SIG-M5 treated with dmso at 0.1 percent for 504 hours (cell line): ENCODE data around the gene TMEM178A.

Experiments
- DNase-seq: peaks from one replicate; lab custom pipeline; 2025; ENCODE audit not compliant: unreplicated experiment; lab: John Stamatoyannopoulos, UW

TMEM178A gene

DNA sequence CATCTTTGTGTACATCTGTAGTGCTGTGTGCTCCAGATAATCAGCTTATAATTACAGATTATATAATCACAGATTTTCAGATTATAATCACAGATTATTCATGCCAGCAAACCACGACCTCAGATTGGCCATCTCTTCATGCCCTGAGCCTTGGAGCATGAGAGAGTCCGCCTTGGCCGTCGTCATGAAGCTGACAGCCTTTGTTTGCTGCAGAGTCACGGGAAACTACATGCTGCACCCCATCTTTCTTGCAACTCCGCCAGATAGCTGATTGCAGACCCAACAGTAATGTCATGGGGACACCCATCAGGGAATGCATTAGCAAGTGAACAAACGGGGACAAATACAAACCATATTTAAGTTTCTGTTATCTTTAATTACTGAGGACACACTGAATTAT is 7.3 kb downstream of the TMEM178A start:
- DNase-seq = no peak

DNA sequence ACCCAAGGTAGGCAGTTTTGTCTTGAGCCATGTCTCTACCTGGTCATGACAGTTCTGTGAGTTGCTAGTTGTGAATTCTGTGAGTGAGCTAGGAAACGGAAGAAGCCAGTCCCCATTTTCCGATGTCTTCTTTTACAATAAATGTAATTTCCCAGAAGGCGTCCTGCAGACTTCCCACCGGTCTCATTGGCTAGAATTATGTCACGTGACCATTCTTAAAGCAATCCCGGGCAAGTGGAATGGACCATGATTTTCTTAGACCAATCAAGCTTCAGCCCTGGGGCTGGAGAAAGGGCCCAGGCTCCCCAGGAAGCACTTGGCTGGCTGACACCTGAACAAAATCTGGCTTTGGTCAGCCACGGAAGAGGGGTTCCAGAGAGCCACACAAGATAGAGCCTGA is 10.6 kb downstream of the TMEM178A start:
- DNase-seq = no peak

- no peak for DNase-seq
These were observed 12.5 kb downstream of the TMEM178A start for GRCh38 chr2:39678170-39678569.

DNA sequence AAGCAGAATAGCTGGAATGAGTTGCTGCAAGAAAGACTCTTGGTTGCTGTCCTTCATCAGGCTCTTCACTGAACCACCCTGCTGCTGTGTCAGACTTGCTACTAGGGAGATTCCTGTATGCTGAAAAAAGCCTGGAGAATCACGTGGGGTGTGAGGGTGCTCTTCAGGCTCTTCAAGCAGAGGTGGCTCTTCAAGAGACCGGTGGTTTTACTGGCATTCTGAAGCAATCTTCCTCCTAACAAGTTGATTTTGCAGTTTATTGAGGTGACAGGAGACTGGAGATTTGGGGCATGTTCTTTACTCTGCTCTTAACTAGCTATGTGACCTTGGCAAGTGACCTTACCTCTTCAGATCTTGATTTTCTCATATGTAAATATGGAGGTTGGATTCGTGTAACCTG is 14.1 kb downstream of the TMEM178A start:
- no peak for DNase-seq

GRCh38 chr2:39682066-39682692 is 16.5 kb downstream of the TMEM178A start:
- no peak for DNase-seq

- DNase-seq = no peak
These were observed 17.4 kb downstream of the TMEM178A start for GRCh38 chr2:39683022-39683699.

DNA sequence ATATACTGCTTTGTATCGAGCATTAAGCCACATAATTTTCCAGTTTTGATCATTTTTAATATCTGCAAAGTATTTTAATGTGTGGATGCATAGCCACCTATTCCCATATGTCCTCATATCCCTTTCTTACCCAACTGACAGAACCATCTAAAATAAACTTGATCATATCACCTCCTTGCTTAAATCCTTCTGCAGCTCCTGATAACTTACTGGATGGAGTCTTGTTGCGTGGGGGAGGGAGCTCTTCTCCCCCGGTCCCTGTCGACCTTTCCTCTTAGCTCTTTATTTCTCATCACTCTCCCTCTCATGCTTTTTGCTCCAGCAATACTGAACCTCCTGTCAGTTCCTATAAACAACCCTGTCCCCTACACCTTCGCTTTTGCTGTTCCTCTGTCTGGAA is 18.7 kb downstream of the TMEM178A start:
- DNase-seq = no peak

DNA sequence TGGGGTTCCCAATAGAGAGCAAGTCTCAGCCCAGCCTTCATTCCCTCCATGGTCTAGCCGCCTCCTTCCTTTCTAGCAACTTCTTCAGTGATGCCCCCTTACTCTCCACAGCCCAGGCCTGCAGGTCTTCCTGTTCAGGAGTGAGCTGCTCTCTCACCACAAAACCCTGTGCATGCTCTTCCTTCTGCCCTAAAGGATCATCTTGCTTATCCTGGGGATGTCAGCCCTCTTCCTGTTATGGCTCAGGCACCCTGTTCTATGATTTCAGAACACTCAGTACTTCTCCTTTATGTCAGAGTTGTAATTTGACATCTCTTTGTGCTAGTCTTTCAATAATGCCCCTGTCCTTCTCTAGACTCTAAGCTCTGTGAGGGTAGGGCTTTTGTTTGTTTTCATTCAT is 19.4 kb downstream of the TMEM178A start:
- no peak for DNase-seq

GRCh38 chr2:39686456-39686855 is 20.7 kb downstream of the TMEM178A start:
- no peak for DNase-seq

DNA sequence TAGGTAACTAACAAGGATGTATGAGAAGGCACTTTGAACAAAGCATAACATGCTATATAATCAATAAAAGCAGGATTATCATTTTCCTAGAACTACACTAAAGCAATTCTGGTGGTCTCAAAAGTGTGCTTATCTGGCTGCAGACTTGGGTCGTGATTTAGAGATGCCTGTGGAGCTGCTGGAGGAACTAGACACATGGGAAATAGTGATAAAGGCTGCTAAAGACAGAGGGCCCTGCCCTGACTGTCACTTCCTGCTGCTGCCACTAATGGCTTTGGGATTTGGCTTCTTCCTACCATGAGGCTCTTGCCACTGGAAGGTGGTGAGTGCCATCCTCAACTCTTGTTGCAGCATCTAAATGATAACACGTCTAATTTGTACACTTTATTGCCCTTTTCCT is 22.5 kb downstream of the TMEM178A start:
- no peak for DNase-seq

DNA sequence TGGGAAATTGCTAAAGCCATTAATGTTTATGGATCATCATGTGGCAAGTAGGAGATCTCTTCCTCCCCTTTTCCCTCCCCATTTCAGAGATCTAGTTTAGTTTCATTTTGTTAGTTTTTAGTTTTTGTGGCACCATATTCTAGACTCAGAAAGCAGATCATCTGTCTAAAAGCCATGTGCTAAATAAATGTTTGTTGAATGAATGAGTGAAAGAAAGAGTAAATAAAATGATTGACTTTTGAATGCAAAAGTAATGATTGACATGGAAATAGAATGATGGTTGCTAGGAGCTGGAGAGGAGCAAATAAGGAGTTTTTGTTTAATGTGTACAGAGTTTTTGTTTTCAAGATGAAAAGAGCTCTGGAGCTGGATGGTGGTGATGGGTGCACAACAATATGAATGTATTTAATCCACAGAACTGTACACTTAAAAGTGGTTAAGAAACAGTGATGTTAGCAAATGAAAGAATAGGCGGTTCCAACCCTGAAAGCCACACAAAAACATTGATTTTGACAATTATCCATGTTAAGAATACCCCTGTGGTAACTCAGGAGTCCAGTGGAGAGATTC is 23.6 kb downstream of the TMEM178A start:
- no peak for DNase-seq

GRCh38 chr2:39689876-39690275 is 24.2 kb downstream of the TMEM178A start:
- DNase-seq = no peak

DNA sequence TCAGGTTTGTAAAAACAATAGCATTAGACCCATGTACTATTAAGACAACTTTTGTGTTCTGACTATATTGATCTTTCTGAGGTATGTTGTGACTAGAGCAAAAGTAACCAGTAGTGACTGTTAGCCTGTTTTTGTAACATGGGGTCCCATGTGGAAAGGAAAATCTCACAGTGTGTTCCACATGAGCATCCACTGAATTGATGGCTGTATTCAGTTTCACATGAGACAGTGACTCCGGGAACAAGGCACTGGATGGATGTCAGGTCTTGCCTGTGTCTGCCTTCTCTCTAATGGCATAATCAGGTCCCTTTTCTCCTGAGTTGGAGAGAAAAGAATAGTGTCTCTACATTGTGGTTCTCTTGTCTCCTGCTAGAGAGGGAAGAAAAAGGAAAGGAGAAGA is 27.5 kb downstream of the TMEM178A start:
- DNase-seq = no peak

- no peak for DNase-seq
These were observed 30.4 kb downstream of the TMEM178A start for GRCh38 chr2:39696101-39696553.

DNA sequence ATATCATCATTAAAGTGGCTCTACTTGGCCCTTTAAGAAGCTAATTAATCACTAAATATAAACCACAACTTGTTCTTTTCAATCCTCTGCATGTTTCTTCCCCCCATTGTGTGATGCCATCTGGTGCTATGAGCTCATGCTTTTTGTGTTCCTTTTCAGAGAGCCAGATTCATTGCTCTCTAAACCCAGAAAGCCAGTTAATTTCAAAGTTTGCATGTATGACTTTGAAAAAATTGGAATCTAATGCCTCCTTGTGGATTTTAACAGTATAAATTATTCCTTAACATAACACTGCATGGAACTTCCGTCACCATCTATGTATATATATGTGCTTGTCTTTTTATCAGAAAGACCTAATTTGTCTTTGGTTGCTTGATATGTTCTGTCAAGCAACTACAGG is 31.1 kb downstream of the TMEM178A start:
- DNase-seq = no peak

DNA sequence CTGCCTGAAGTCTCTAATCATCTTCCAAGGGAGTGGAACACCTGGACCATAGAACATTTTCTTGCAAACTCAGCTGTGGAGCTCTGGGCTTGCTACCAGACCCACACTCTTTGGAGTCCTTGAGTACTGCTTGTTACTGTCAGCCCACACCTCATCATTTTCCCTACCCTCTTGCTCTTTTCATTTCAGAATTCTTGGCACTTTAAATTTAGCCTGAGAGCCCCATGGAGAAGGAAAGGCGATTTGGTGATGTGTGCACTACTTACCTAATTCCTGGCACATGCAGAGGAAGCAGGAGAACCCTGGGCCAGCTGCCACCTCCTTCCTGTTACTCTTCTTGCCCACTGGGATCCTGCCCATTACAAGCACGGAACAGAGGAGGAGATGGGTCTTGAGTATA is 31.7 kb downstream of the TMEM178A start:
- DNase-seq = no peak

DNA sequence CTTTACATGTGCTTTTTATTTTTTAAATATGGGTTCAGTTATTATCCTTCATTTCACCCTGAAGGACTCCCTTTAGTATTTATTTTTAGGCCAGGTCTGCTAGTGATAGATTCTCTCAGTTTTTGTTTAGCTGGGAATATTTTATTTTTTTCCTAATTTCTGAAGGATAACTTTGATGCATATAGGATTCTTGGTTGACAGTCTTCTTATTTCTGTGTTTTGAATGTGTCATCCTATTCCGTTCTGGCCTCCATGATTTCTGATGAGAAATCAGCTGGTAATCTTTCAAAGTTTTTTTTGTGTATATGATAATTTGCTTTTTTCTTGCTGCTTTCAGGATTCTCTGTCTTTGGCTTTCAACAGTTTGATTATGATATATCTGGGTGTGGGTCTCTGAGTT is 35.4 kb downstream of the TMEM178A start:
- no peak for DNase-seq

DNA sequence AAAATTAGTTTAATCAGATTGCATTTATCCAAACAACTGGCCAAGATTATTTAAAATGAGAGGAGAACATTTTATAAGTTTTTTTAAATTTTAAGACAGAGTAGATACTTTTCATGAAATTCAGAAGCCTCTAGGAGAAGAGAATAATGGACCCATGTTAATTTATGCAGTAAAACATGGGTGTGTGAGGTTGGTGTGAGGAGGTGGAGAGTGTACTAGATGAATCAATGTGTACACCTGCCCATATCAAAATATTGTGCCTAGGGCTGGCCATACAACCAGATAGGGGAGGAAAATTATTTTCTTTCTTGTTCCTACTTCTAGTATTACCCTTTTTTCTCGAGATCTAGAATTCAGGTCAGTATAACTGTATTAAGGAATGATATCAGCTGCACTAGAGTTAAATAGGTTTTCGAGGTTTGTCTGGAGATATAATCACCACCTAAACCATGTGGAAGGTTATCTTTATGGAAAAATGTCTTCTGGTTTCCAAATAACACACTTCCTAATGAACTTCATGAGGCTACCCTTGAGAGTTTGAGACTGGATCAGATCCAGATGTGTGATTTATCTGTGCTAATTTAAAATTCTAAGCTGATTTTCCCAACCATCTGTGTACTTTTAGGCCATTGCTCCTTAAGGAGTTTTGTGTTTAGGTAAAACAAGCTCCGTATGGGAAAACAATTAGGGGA is 37.6 kb downstream of the TMEM178A start:
- DNase-seq = no peak

DNA sequence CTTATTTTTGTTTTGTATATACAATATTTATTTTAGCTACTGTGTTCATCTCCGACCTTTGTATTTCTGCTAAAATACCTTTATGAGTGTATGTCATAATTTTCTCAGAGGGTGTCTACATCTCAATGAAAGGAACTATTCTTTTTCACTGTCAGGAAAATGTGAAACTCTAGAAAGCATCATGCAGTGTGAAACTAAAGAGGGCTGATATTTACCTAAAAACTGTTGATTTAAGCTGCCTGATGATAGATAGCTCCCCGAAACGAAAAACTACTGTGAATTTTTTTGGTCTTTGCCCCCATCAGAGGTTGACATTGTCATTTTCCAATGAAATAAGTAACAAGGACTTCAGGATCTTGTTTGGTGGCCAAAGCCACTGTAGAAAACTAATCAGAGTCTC is 38.8 kb downstream of the TMEM178A start:
- no peak for DNase-seq

DNA sequence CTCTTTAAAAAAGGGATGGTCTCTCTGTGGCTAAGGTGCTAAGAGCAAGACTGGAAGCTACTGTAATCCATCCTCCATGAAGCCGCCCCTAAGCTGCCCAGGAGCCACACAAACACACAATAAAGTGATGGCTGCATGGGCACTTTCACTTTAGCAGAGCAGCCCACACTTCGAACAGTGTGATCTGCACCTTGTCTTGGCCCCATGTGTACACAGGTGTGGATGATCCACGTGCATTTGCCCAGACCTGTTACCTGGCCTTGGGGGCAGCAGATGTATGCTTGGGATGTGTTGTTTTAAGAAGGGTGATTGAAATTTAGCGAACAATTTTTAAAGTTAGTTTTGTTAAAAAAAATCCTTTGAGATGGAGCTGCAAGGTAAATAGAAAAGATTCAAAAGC is 39.9 kb downstream of the TMEM178A start:
- DNase-seq = no peak

DNA sequence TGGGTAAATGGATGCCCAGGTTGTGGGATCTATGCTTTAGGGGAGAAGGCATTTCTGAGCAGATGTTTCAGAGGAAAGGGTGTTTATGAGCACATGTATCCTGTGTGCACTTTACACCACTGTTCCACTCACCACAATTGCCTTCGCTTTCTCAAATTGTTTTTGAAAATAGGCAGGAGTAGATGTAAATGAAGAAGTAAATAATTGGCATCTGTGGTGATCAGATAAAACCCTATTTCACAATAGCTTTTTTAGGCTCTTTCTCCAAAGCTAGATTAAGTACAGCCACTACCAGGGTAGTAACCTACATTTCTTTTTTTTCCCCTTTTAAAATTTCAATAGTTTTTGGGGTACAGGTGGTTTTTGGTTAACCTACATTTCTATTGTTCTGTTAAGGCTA is 40.6 kb downstream of the TMEM178A start:
- no peak for DNase-seq

GRCh38 chr2:39706945-39707344 is 41.2 kb downstream of the TMEM178A start:
- no peak for DNase-seq
